H1 (cell line): ENCODE measurements around the gene THYN1.

Experiments used
- CEBPB ChIP-seq: IDR thresholded peaks from 2 replicates; pipeline ENCODE4 v1.6.1; 2012; ENCODE audit warnings: low read depth, low read length
- CTCF ChIP-seq, 3 experiments: IDR thresholded peaks; 1 replicate in 2 of 3; 2 replicates in 1 of 3; pipeline versions ENCODE4 v1.5.1 to v1.6.1; 2011; ENCODE audit warnings: low read length in 3 of 3, mild to moderate bottlenecking in 3 of 3, inconsistent platforms in 2 of 3, low read depth in 1 of 3, moderate library complexity in 1 of 3; ENCODE audit not compliant: insufficient read depth in 1 of 3; ENCODE audit errors: control extremely low read depth in 1 of 3
- JUND ChIP-seq: IDR thresholded peaks from 2 replicates; pipeline ENCODE4 v1.6.1; 2011; ENCODE audit warnings: mild to moderate bottlenecking, improper control_type of control experiment, low read length
- POLR2A ChIP-seq, 2 experiments: IDR thresholded peaks; 1 replicate in 1 of 2; 2 replicates in 1 of 2; pipeline ENCODE4 v1.6.1; 2011; ENCODE audit warnings: low read depth in 2 of 2, low read length in 2 of 2, mild to moderate bottlenecking in 2 of 2; ENCODE audit errors: control extremely low read depth in 1 of 2
- POLR2AphosphoS5 ChIP-seq: IDR thresholded peaks from 2 replicates; pipeline ENCODE4 v1.6.1; 2011; ENCODE audit warnings: low read depth, low read length
- SIN3A ChIP-seq, 2 experiments: IDR thresholded peaks in 1 of 2; conservative IDR thresholded peaks in 1 of 2; 2 replicates each; pipeline ENCODE4 v1.6.1; 2011 to 2012; ENCODE audit warnings: low read length in 2 of 2, improper control_type of control experiment in 1 of 2, low read depth in 1 of 2, mild to moderate bottlenecking in 1 of 2
- TAF1 ChIP-seq: IDR thresholded peaks from 2 replicates; pipeline ENCODE4 v1.6.1; 2011; ENCODE audit warnings: mild to moderate bottlenecking, low read depth, low read length
- TF ChIP-seq, protein P1 (sequence below): IDR thresholded peaks from 2 replicates; pipeline ENCODE4 v1.6.1; 2011; ENCODE audit warnings: low read depth, mild to moderate bottlenecking, low read length; ENCODE audit not compliant: insufficient read depth

DNA sequence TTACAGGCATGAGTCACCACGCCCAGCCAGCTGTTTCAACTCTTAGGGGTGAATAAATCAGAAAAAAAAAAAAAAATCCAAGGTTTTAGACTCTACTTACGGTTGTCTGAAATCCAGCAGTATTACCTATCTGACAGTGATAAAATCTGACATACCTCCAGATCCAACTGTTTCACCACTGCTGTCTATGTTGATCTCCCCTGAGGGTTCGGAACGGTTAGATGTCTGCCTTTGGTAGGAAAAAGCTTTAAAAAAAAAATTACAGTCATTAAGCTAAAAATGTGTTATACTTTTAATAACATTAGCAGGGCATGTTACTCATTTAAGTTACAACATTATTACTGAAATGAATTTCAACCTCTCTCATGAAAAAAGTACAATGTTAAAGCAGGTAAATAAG lies 50.5 kb downstream of the THYN1 start:
- TF ChIP-seq TAF1 (no peak), CTCF (IDR thresholded peaks at IDR 0.05; ENCODE audit: control extremely low read depth in 1 of 3, insufficient read depth in 1 of 3, low read depth in 1 of 3, low read length in 3 of 3) (no peak), JUND (no peak), CEBPB (no peak), POLR2A (IDR thresholded peaks at IDR 0.05; ENCODE audit: control extremely low read depth in 1 of 2, low read depth in 2 of 2, low read length in 2 of 2) (no peak), POLR2AphosphoS5 (no peak), SIN3A (conservative IDR thresholded peaks at IDR 0.05 in 1 of 2, IDR thresholded peaks at IDR 0.05 in 1 of 2; ENCODE audit: low read depth in 1 of 2, low read length in 2 of 2) (no peak)
- TF ChIP-seq, protein P1, sequence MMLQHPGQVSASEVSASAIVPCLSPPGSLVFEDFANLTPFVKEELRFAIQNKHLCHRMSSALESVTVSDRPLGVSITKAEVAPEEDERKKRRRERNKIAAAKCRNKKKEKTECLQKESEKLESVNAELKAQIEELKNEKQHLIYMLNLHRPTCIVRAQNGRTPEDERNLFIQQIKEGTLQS: no peak
